ENCODE results near the gene JMJD6. TPM values are rescaled to one million over a fixed set of nuclear protein-coding genes. Genes with fewer than 3 reads are reported as not detected.
A peak's percentile ranks its signal among the peaks of the same experiment; 100 is the strongest.

JMJD6 gene
- total and polyA plus RNA-seq, 9 of the 15 experiments (the other 6 are each of a cell fraction or from before 2014, with no cell fraction given): 2.5 to 52.3 (median 36.3) TPM

- Histone ChIP-seq H3K4me1 (replicated peaks in 1 of 2; ENCODE audit: control insufficient read depth in 2 of 2, insufficient read depth in 2 of 2, low read length in 2 of 2) (peaks cover 19 to 34% of the 10 kb centered on the region in 2 experiments), H2AFZ (ENCODE audit: low read depth, low read length) (no peak overlapping the region), H4K20me1 (replicated peaks; ENCODE audit: control insufficient read depth, insufficient read depth, low read length) (peaks cover 7% of the 10 kb centered on the region; the same call in 1 of the 2 replicates), H3K9ac (ENCODE audit: insufficient read depth in 1 of 2, low read depth in 2 of 2, low read length in 2 of 2) (peak overlapping the region in 1 of 2 experiments; percentile 59; a peak in 1 of 4 replicates), H3K79me2 (ENCODE audit: control insufficient read depth, insufficient read depth, low read length) (peaks cover 46% of the 10 kb centered on the region), H3K4me3 (no peak overlapping the region), H3K36me3 (ENCODE audit: control insufficient read depth, insufficient read depth, low read length) (peaks cover 82% of the 10 kb centered on the region), H3K4me2 (ENCODE audit: insufficient read depth, low read length) (no peak overlapping the region), H3K27ac (ENCODE audit: extremely low read depth, low read depth, low read length) (no peak overlapping the region), H3K9me3 (replicated peaks; ENCODE audit: control insufficient read depth, insufficient read depth, low read depth, low read length) (no peaks in the 10 kb centered on the region; the same call in 1 of the 2 replicates), H3K27me3 (ENCODE audit: control insufficient read depth in 2 of 2, insufficient read depth in 2 of 2, low read length in 2 of 2) (no peaks in the 10 kb centered on the region), H3K9me1 (ENCODE audit: control insufficient read depth, insufficient read depth, low read length) (no peaks in the 10 kb centered on the region)
- DNase-seq (ENCODE audit: extremely low read depth in 1 of 4, low spot score in 3 of 4): no peak
- no TSS peak for BruUV-seq (replicated peaks)
- 93% methylated on average over 9 of the region's 10 CpGs for WGBS (ENCODE audit: insufficient coverage, low coverage, missing lambda C conversion rate)
- ChIA-PET CTCF (ENCODE audit: low intra/inter-chr PET ratio) (no interaction called here), POLR2A (interaction anchor here (0.5 to 1.5 kb wide), 7 partner anchors 11 to 332 kb away, joined by 3 to 6 read pairs (median 3); partner anchors contain the start of gene MXRA7)
- peak; percentile 47; the same call in 1 of the 2 replicates for TF ChIP-seq RBFOX2 (IDR thresholded peaks at IDR 0.05; ENCODE audit: low read depth, low read length)
- no peak for TF ChIP-seq BRD4 (IDR thresholded peaks at IDR 0.05)
- TF ChIP-seq POLR2G (IDR thresholded peaks at IDR 0.05; ENCODE audit: low read depth, low read length): peak; percentile 28; the same call in 1 of the 2 replicates
- TF ChIP-seq SRSF7 (optimal IDR thresholded peaks at IDR 0.05; ENCODE audit: low read depth, low read length): no peak
- no peak for ATAC-seq
- intact Hi-C loops (cut with micrococcal nuclease): no loop called here
- in situ Hi-C loops (cut with MboI): no loop called here
- FAIRE-seq: no peak
Observed at GRCh38 chr17:76721463-76721862, 4.9 kb downstream of the JMJD6 start.

GRCh38 chr17:76720941-76721340 lies 5.5 kb downstream of the JMJD6 start:
- H3K4me2 ChIP-seq (ENCODE audit: insufficient read depth, low read length): no peak overlapping the region
- in situ Hi-C loops (cut with MboI): no loop called here
- intact Hi-C loops (cut with micrococcal nuclease): no loop called here
- no peak for ATAC-seq
- no peaks in the 10 kb centered on the region for H3K27me3 ChIP-seq (ENCODE audit: control insufficient read depth in 2 of 2, insufficient read depth in 2 of 2, low read length in 2 of 2)
- no peaks in the 10 kb centered on the region for H3K9me1 ChIP-seq (ENCODE audit: control insufficient read depth, insufficient read depth, low read length)
- H4K20me1 ChIP-seq (replicated peaks; ENCODE audit: control insufficient read depth, insufficient read depth, low read length): peaks cover 7% of the 10 kb centered on the region; the same call in 1 of the 2 replicates
- BruUV-seq (replicated peaks): no TSS peak
- ChIA-PET CTCF (ENCODE audit: low intra/inter-chr PET ratio) (no interaction called here), POLR2A (interaction anchor here (0.5 to 1.5 kb wide), 6 partner anchors 10 to 332 kb away, joined by 3 to 6 read pairs (median 3); partner anchors contain the start of gene MXRA7)
- FAIRE-seq: no peak
- H3K36me3 ChIP-seq (ENCODE audit: control insufficient read depth, insufficient read depth, low read length): peaks cover 88% of the 10 kb centered on the region
- DNase-seq (ENCODE audit: extremely low read depth in 1 of 4, low spot score in 3 of 4): peak in 1 of 4 experiments; percentile 16
- no peak overlapping the region for H2AFZ ChIP-seq (ENCODE audit: low read depth, low read length)
- H3K79me2 ChIP-seq (ENCODE audit: control insufficient read depth, insufficient read depth, low read length): peaks cover 44% of the 10 kb centered on the region
- 83% methylated on average over 9 of the region's 9 CpGs for WGBS (ENCODE audit: insufficient coverage, low coverage, missing lambda C conversion rate)
- no peak overlapping the region for H3K9ac ChIP-seq (ENCODE audit: insufficient read depth in 1 of 2, low read depth in 2 of 2, low read length in 2 of 2)
- H3K4me3 ChIP-seq: no peak overlapping the region
- H3K4me1 ChIP-seq (replicated peaks in 1 of 2; ENCODE audit: control insufficient read depth in 2 of 2, insufficient read depth in 2 of 2, low read length in 2 of 2): peaks cover 25 to 34% of the 10 kb centered on the region in 2 experiments
- no peak overlapping the region for H3K27ac ChIP-seq (ENCODE audit: extremely low read depth, low read depth, low read length)
- no peaks in the 10 kb centered on the region; the same call in 1 of the 2 replicates for H3K9me3 ChIP-seq (replicated peaks; ENCODE audit: control insufficient read depth, insufficient read depth, low read depth, low read length)
- TF ChIP-seq ZFP1 (CRISPR knock-in tag; IDR thresholded peaks at IDR 0.05) (no peak), SPI1 (IDR thresholded peaks at IDR 0.05; ENCODE audit: borderline replicate concordance, low read depth, low read length) (no peak), HMGXB4 (CRISPR knock-in tag; IDR thresholded peaks at IDR 0.05) (no peak), RBFOX2 (IDR thresholded peaks at IDR 0.05; ENCODE audit: low read depth, low read length) (peak; percentile 44; the same call in 1 of the 2 replicates), ZNF740 (CRISPR knock-in tag; IDR thresholded peaks at IDR 0.05) (no peak), ZNF740 (tag; IDR thresholded peaks at IDR 0.05) (no peak), KHSRP (IDR thresholded peaks at IDR 0.05) (no peak), RBM39 (optimal IDR thresholded peaks at IDR 0.05; ENCODE audit: low read depth, low read length) (no peak), ZNF445 (CRISPR knock-in tag; IDR thresholded peaks at IDR 0.05; ENCODE audit: low read depth) (no peak), ZNF584 (CRISPR knock-in tag; IDR thresholded peaks at IDR 0.05; ENCODE audit: low read depth) (no peak), SAP30 (IDR thresholded peaks at IDR 0.05; ENCODE audit: borderline replicate concordance, insufficient read depth, low read depth, low read length, poor library complexity, severe bottlenecking) (no peak)
